ENCODE measurements around the gene ESF1.

The ESF1 gene

GRCh38 chr20:13670160-13670559 is 114.6 kb downstream of the ESF1 start:
- H3K4me3 ChIP-seq (ENCODE audit: low read depth, low read length): no peak overlapping the region
- POLR2A ChIA-PET: no interaction called here
- CTCF ChIA-PET: no interaction called here
- H3K4me1 ChIP-seq (ENCODE audit: control insufficient read depth, insufficient read depth, low read length): no peaks in the 10 kb centered on the region
- H3K9me3 ChIP-seq (ENCODE audit: control insufficient read depth, insufficient read depth, low read depth, low read length): no peaks in the 10 kb centered on the region
- H3K27ac ChIP-seq (ENCODE audit: extremely low read depth, low read depth, low read length): no peak overlapping the region
- TF ChIP-seq ZBTB21 (tag by site-specific recombination; IDR thresholded peaks at IDR 0.05) (no peak), BCL11A (tag by site-specific recombination; IDR thresholded peaks at IDR 0.05; ENCODE audit: low read depth) (no peak), HOXA7 (CRISPR knock-in tag; IDR thresholded peaks at IDR 0.05; ENCODE audit: borderline replicate concordance) (no peak), SP2 (tag by site-specific recombination; IDR thresholded peaks at IDR 0.05) (no peak), ZNF37A (tag by site-specific recombination; IDR thresholded peaks at IDR 0.05) (no peak), YY1 (tag by site-specific recombination; IDR thresholded peaks at IDR 0.05) (no peak), ZNF274 (IDR thresholded peaks at IDR 0.05; ENCODE audit: low read length) (no peak), ZNF274 (tag by site-specific recombination; IDR thresholded peaks at IDR 0.05; ENCODE audit: borderline replicate concordance) (no peak), ATF2 (tag by site-specific recombination; IDR thresholded peaks at IDR 0.05; ENCODE audit: low read depth) (no peak), ZEB2 (tag by site-specific recombination; IDR thresholded peaks at IDR 0.05) (no peak), SP3 (tag by site-specific recombination; IDR thresholded peaks at IDR 0.05) (no peak), ZNF266 (tag by site-specific recombination; IDR thresholded peaks at IDR 0.05; ENCODE audit: low read depth) (no peak), ZNF155 (tag by site-specific recombination; IDR thresholded peaks at IDR 0.05) (no peak), ZBTB48 (tag by site-specific recombination; IDR thresholded peaks at IDR 0.05) (no peak), TCF7L2 (IDR thresholded peaks at IDR 0.05; ENCODE audit: borderline replicate concordance, low read depth, low read length) (no peak), ELK4 (IDR thresholded peaks at IDR 0.05; ENCODE audit: borderline replicate concordance, low read depth, low read length) (no peak), ZNF114 (tag by site-specific recombination; IDR thresholded peaks at IDR 0.05) (no peak), ZNF529 (tag by site-specific recombination; IDR thresholded peaks at IDR 0.05; ENCODE audit: insufficient replicate concordance) (no peak)
- no peaks in the 10 kb centered on the region for H3K36me3 ChIP-seq (ENCODE audit: control insufficient read depth in 2 of 2, insufficient read depth in 1 of 2, low read length in 2 of 2)

- no peaks in the 10 kb centered on the region for H3K9me3 ChIP-seq (ENCODE audit: control insufficient read depth, insufficient read depth, low read depth, low read length)
- POLR2A ChIA-PET: no interaction called here
- no peak overlapping the region for H3K4me3 ChIP-seq (ENCODE audit: low read depth, low read length)
- no peak for TF ChIP-seq ZNF658 (tag by site-specific recombination; IDR thresholded peaks at IDR 0.05)
- no peak for TF ChIP-seq ZNF391 (tag by site-specific recombination; IDR thresholded peaks at IDR 0.05; ENCODE audit: borderline replicate concordance, low read depth)
- TF ChIP-seq SP2 (tag by site-specific recombination; IDR thresholded peaks at IDR 0.05): no peak
- TF ChIP-seq BCL6B (tag by site-specific recombination; IDR thresholded peaks at IDR 0.05): no peak
- no peak for TF ChIP-seq ZNF530 (tag by site-specific recombination; IDR thresholded peaks at IDR 0.05; ENCODE audit: low read depth)
- TF ChIP-seq GLIS1 (tag by site-specific recombination; IDR thresholded peaks at IDR 0.05): no peak
- H3K36me3 ChIP-seq (ENCODE audit: control insufficient read depth in 2 of 2, insufficient read depth in 1 of 2, low read length in 2 of 2): no peaks in the 10 kb centered on the region
- no peaks in the 10 kb centered on the region for H3K4me1 ChIP-seq (ENCODE audit: control insufficient read depth, insufficient read depth, low read length)
- H3K27ac ChIP-seq (ENCODE audit: extremely low read depth, low read depth, low read length): no peak overlapping the region
- CTCF ChIA-PET: no interaction called here
Observed at GRCh38 chr20:13665709-13666395, 118.9 kb downstream of the ESF1 start.
